ENCODE measurements around the gene ARMC9. TPM values are rescaled to one million over a fixed set of nuclear protein-coding genes. Genes with fewer than 3 reads are reported as not detected.

ARMC9 gene
- total RNA-seq, 1 experiment from 2014 or later = 16.4 TPM

DNA sequence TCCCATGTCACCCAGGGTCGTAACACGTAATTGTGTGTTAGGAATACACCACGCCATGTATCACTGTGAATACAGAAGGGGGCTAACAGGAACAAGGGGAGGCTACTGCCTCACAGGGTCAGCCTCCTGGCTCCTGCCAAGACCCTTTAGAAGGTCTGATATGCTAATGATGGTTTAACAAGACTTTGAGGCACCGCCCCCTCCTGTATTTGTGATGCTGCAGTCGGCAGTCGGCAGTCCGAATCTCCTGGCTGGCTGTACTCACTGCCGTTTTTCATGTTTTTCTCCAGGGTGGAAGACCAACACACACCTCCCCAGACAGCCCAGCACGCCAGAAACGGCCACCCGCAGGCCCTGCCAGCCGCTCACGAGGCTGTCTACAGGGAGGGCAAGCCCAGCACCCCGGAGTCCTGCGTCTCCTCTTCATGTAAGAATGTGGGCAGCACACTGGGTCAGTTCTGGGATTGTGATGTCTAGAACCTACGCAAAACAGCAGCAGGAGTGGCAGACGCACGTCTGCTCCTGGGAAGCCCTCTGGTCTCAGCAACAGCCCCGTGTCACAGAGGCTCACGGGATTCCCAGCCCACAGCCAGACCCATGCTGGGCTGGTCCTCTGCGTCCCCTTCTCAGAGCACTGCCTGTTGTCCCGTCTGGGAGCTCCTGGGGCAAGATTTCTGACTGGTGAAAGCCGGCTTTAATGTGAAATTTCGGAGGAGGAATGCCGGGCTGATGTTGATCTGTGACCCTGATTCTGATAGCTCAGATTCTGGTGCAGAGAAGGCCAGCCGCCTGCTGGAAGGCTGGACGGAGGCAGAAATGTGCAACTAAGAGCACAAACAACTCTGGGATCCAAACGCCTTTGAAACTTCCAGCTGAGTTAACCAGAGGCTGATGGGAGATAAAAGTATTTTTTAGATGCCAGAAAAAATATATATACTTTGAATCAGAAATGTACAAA lies 157.4 kb downstream of the ARMC9 start:
- no peaks in the 10 kb centered on the region for H3K9me2 ChIP-seq (ENCODE audit: insufficient read depth)
- no peak for ATAC-seq
- intact Hi-C loops (cut with micrococcal nuclease) = no loop called here
- no peak for DNase-seq (ENCODE audit: low read depth, low spot score)
- ChIA-PET POLR2A (no interaction called here), RAD21 (ENCODE audit: low non-redundant PET in 1 of 2, low total read pairs in 2 of 2, uncharacterized antibody in 2 of 2, unreplicated experiment in 2 of 2) (interaction anchor here in 1 of 2 experiments (0.6 kb wide), 1 partner anchor 53 kb away, joined by 5 read pairs; no protein-coding TSS in a partner anchor), CTCF (no interaction called here)
- no peak overlapping the region for H3K4me3 ChIP-seq (replicated peaks in 1 of 2; ENCODE audit: low read depth in 1 of 2, low read length in 2 of 2)
- no peak overlapping the region for H2AFZ ChIP-seq (ENCODE audit: low read depth, low read length, poor library complexity, severe bottlenecking)
- no peaks in the 10 kb centered on the region for H3K79me2 ChIP-seq (ENCODE audit: insufficient read depth, low read length)
- no peak overlapping the region for H3K27ac ChIP-seq (ENCODE audit: low read depth, low read length)
- no peak overlapping the region for H3K9ac ChIP-seq (ENCODE audit: low read length)
- H3K36me3 ChIP-seq (ENCODE audit: control insufficient read depth in 1 of 2, insufficient read depth in 2 of 2, low read length in 2 of 2) = no peaks in the 10 kb centered on the region
- H3K4me2 ChIP-seq (ENCODE audit: low read length) = no peak overlapping the region
- TF ChIP-seq, protein P1, sequence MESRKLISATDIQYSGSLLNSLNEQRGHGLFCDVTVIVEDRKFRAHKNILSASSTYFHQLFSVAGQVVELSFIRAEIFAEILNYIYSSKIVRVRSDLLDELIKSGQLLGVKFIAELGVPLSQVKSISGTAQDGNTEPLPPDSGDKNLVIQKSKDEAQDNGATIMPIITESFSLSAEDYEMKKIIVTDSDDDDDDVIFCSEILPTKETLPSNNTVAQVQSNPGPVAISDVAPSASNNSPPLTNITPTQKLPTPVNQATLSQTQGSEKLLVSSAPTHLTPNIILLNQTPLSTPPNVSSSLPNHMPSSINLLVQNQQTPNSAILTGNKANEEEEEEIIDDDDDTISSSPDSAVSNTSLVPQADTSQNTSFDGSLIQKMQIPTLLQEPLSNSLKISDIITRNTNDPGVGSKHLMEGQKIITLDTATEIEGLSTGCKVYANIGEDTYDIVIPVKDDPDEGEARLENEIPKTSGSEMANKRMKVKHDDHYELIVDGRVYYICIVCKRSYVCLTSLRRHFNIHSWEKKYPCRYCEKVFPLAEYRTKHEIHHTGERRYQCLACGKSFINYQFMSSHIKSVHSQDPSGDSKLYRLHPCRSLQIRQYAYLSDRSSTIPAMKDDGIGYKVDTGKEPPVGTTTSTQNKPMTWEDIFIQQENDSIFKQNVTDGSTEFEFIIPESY (IDR thresholded peaks at IDR 0.05; ENCODE audit: extremely low read depth, insufficient replicate concordance, low read length) = no peak
- TF ChIP-seq TCF7L2 (IDR thresholded peaks at IDR 0.05; ENCODE audit: borderline replicate concordance, extremely low read depth, insufficient read depth, insufficient read length) (no peak), ELF1 (IDR thresholded peaks at IDR 0.05; ENCODE audit: borderline replicate concordance, low read depth) (no peak), EZH2phosphoT487 (IDR thresholded peaks at IDR 0.05; ENCODE audit: borderline replicate concordance) (no peak)
- no peaks in the 10 kb centered on the region for H4K20me1 ChIP-seq (ENCODE audit: insufficient read depth)
- H3K27me3 ChIP-seq (ENCODE audit: insufficient read depth, low read length) = no peaks in the 10 kb centered on the region
- no TSS peak for BruUV-seq (replicated peaks)
- H3K9me3 ChIP-seq (ENCODE audit: control insufficient read depth in 1 of 2, insufficient read depth in 1 of 2, low read depth in 1 of 2, low read length in 2 of 2) = no peaks in the 10 kb centered on the region
- H3K4me1 ChIP-seq (ENCODE audit: control insufficient read depth in 1 of 2, insufficient read depth in 2 of 2, low read length in 2 of 2) = no peaks in the 10 kb centered on the region

DNA sequence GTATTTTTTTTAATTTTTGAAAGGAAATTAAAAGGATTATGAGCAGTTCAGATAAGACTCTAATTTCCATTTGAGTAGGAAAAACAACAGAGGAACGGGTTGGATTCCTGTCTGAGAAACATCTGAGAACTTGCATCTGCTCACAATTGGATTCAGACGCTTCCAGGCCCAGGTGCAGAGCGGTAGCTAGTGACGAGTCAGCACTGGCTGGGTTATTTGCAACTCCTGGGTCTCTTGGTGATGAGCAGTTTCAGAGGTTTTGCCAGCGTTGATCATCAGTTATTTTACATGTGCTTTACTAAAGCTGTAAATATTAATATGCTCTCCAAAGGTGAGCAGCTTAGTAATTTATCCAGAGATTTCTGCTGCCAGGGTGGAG lies 158.0 kb downstream of the ARMC9 start:
- Histone ChIP-seq H2AFZ (ENCODE audit: low read depth, low read length, poor library complexity, severe bottlenecking) (no peak overlapping the region), H3K9me2 (ENCODE audit: insufficient read depth) (no peaks in the 10 kb centered on the region), H3K79me2 (ENCODE audit: insufficient read depth, low read length) (no peaks in the 10 kb centered on the region), H3K27me3 (ENCODE audit: insufficient read depth, low read length) (no peaks in the 10 kb centered on the region), H3K9me3 (ENCODE audit: control insufficient read depth in 1 of 2, insufficient read depth in 1 of 2, low read depth in 1 of 2, low read length in 2 of 2) (no peaks in the 10 kb centered on the region), H4K20me1 (ENCODE audit: insufficient read depth) (no peaks in the 10 kb centered on the region), H3K4me1 (ENCODE audit: control insufficient read depth in 1 of 2, insufficient read depth in 2 of 2, low read length in 2 of 2) (no peaks in the 10 kb centered on the region), H3K4me3 (replicated peaks in 1 of 2; ENCODE audit: low read depth in 1 of 2, low read length in 2 of 2) (no peak overlapping the region), H3K27ac (ENCODE audit: low read depth, low read length) (no peak overlapping the region), H3K4me2 (ENCODE audit: low read length) (no peak overlapping the region), H3K9ac (ENCODE audit: low read length) (no peak overlapping the region), H3K36me3 (ENCODE audit: control insufficient read depth in 1 of 2, insufficient read depth in 2 of 2, low read length in 2 of 2) (no peaks in the 10 kb centered on the region)
- no peak for DNase-seq (ENCODE audit: low read depth, low spot score)
- ATAC-seq = no peak
- RAD21 ChIA-PET (ENCODE audit: low non-redundant PET in 1 of 2, low total read pairs in 2 of 2, uncharacterized antibody in 2 of 2, unreplicated experiment in 2 of 2) = interaction anchor here in 1 of 2 experiments (0.6 kb wide), 1 partner anchor 53 kb away, joined by 5 read pairs; no protein-coding TSS in a partner anchor
- CTCF ChIA-PET = no interaction called here
- intact Hi-C loops (cut with micrococcal nuclease) = no loop called here
- TF ChIP-seq EZH2 (IDR thresholded peaks at IDR 0.05) (no peak), SP1 (IDR thresholded peaks at IDR 0.05; ENCODE audit: low read depth) (no peak), POLR2AphosphoS5 (IDR thresholded peaks at IDR 0.05; ENCODE audit: low read depth, low read length) (no peak), ZNF274 (IDR thresholded peaks at IDR 0.05; ENCODE audit: low read depth, low read length) (no peak)
- TF ChIP-seq, protein P2, sequence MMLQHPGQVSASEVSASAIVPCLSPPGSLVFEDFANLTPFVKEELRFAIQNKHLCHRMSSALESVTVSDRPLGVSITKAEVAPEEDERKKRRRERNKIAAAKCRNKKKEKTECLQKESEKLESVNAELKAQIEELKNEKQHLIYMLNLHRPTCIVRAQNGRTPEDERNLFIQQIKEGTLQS (IDR thresholded peaks at IDR 0.05) = no peak
- BruUV-seq (replicated peaks) = no TSS peak
- POLR2A ChIA-PET = no interaction called here
